WERI-Rb-1 (cell line): Measurements from ENCODE around the gene OR51S1.

ENCODE experiments used
- DNase-seq: peaks from one replicate; pipeline ENCODE4 v3.0.0-alpha.2; 2020
- H3K27ac ChIP-seq: fragments of 250-450 bp; sonication (Bioruptor Pico); 2 replicates; pipeline ENCODE4 v1.5.1; 2020; ENCODE audit warnings: mild to moderate bottlenecking, moderate library complexity
- H3K27me3 ChIP-seq: fragments of 250-450 bp; sonication (Bioruptor Pico); 2 replicates; pipeline ENCODE4 v1.5.1; 2021; ENCODE audit warnings: mild to moderate bottlenecking, low read depth, moderate library complexity; ENCODE audit not compliant: insufficient read depth, severe bottlenecking
- H3K36me3 ChIP-seq: fragments of 250-450 bp; sonication (Bioruptor Pico); 2 replicates; pipeline ENCODE4 v1.5.1; 2020; ENCODE audit warnings: mild to moderate bottlenecking, moderate library complexity
- H3K4me3 ChIP-seq: 2 replicates; pipeline ENCODE4 v1.5.1; 2011; ENCODE audit warnings: low read depth, mild to moderate bottlenecking, control low read depth, low read length
- H3K9me3 ChIP-seq: fragments of 250-450 bp; sonication (Bioruptor Pico); 2 replicates; pipeline ENCODE4 v1.5.1; 2021; ENCODE audit warnings: mild to moderate bottlenecking, moderate library complexity; ENCODE audit not compliant: severe bottlenecking
- CTCF ChIP-seq: IDR thresholded peaks from 2 replicates; pipeline ENCODE4 v1.5.1; 2011; ENCODE audit warnings: low read depth, mild to moderate bottlenecking, control low read depth, inconsistent platforms, low read length

The OR51S1 gene

GRCh38 chr11:4848908-4849532 is at the start of gene OR51S1:
Gene OR51S1 (minus strand): TSS chr11:4849208. CDS start chr11:4849208, 0 bp downstream.
- Histone ChIP-seq H3K36me3 (no peaks in the 10 kb centered on the region), H3K9me3 (no peaks in the 10 kb centered on the region), H3K27ac (no peak within 1 kb of the TSS), H3K27me3 (peaks cover 26% of the 10 kb centered on the region), H3K4me3 (no peak within 1 kb of the TSS)
- no peak for DNase-seq
- TF ChIP-seq CTCF = no peak

GRCh38 chr11:4891996-4892640 is 43.1 kb upstream of the OR51S1 start:
- Histone ChIP-seq H3K9me3 (no peaks in the 10 kb centered on the region), H3K27me3 (peaks cover 47% of the 10 kb centered on the region), H3K4me3 (no peak overlapping the region), H3K36me3 (no peaks in the 10 kb centered on the region), H3K27ac (no peak overlapping the region)
- DNase-seq = no peak
- TF ChIP-seq CTCF = no peak

GRCh38 chr11:4890279-4890678 is 41.3 kb upstream of the OR51S1 start:
- TF ChIP-seq CTCF = no peak
- H3K36me3 ChIP-seq = no peaks in the 10 kb centered on the region

GRCh38 chr11:4887591-4887990 is 38.6 kb upstream of the OR51S1 start:
- H3K27ac ChIP-seq = no peak overlapping the region
- TF ChIP-seq CTCF = no peak
- H3K4me3 ChIP-seq = no peak overlapping the region
- H3K27me3 ChIP-seq = peaks cover 25% of the 10 kb centered on the region
- H3K36me3 ChIP-seq = no peaks in the 10 kb centered on the region
- DNase-seq = no peak
- no peaks in the 10 kb centered on the region for H3K9me3 ChIP-seq

More at GRCh38 chr11:4890279-4890678, 41.3 kb upstream of the OR51S1 start:
- peaks cover 36% of the 10 kb centered on the region for H3K27me3 ChIP-seq
- no peak for DNase-seq
- H3K9me3 ChIP-seq = no peaks in the 10 kb centered on the region
- H3K27ac ChIP-seq = no peak overlapping the region
- no peak overlapping the region for H3K4me3 ChIP-seq

GRCh38 chr11:4886186-4886585 is 37.2 kb upstream of the OR51S1 start:
- Histone ChIP-seq H3K9me3 (no peaks in the 10 kb centered on the region), H3K36me3 (no peaks in the 10 kb centered on the region), H3K27ac (no peak overlapping the region), H3K27me3 (peaks cover 35% of the 10 kb centered on the region), H3K4me3 (no peak overlapping the region)
- DNase-seq = no peak
- TF ChIP-seq CTCF = no peak

- no peaks in the 10 kb centered on the region for H3K36me3 ChIP-seq
- H3K9me3 ChIP-seq = no peaks in the 10 kb centered on the region
- DNase-seq = no peak
- H3K4me3 ChIP-seq = no peak overlapping the region
- H3K27me3 ChIP-seq = peaks cover 44% of the 10 kb centered on the region
- no peak for TF ChIP-seq CTCF
- H3K27ac ChIP-seq = no peak overlapping the region
Observed at GRCh38 chr11:4884361-4884760, 35.4 kb upstream of the OR51S1 start.
